K562 (cell line): ENCODE data around the gene CDC42BPB. TPM values are rescaled to one million over a fixed set of nuclear protein-coding genes. Genes with fewer than 3 reads are reported as not detected.
A peak's percentile ranks its signal among the peaks of the same experiment; 100 is the strongest.

Experiments
- BRF1 ChIP-seq: IDR thresholded peaks from 3 replicates; pipeline ENCODE4 v1.6.1; 2011; ENCODE audit warnings: borderline replicate concordance, mild to moderate bottlenecking; ENCODE audit not compliant: insufficient read length; ENCODE audit errors: extremely low read depth
- CBX3 ChIP-seq, 2 experiments: IDR thresholded peaks; 1 replicate in 1 of 2; 2 replicates in 1 of 2; pipeline ENCODE4 v1.6.1; 2012; ENCODE audit warnings: inconsistent platforms in 2 of 2, low read length in 2 of 2, borderline replicate concordance in 1 of 2, control low read depth in 1 of 2
- CCNT2 ChIP-seq: IDR thresholded peaks from 2 replicates; pipeline ENCODE4 v1.6.1; 2011; ENCODE audit warnings: borderline replicate concordance, low read depth, mild to moderate bottlenecking, moderate library complexity, mixed read lengths, low read length; ENCODE audit not compliant: insufficient read length; ENCODE audit errors: extremely low read depth
- DDX20 ChIP-seq: fragments of 450-650 bp; IDR thresholded peaks from 2 replicates; pipeline ENCODE4 v1.6.1; 2016; ENCODE audit warnings: missing genetic modification characterization, low read depth, mild to moderate bottlenecking, missing compliant biosample characterization, moderate library complexity
- GATA2 ChIP-seq: sonication (generic); formaldehyde crosslinking; IDR thresholded peaks from 2 replicates; pipeline ENCODE4 v1.4.0; 2020; ENCODE audit warnings: mild to moderate bottlenecking, missing genetic modification reagents
- LCOR ChIP-seq: sonication (generic); formaldehyde crosslinking; IDR thresholded peaks from 2 replicates; pipeline ENCODE4 v1.8.0; 2022; ENCODE audit warnings: mild to moderate bottlenecking, missing genetic modification reagents
- PML ChIP-seq: IDR thresholded peaks from 2 replicates; pipeline ENCODE4 v1.6.1; 2012; ENCODE audit warnings: low read length, inconsistent platforms
- POLR2H ChIP-seq: IDR thresholded peaks from 2 replicates; pipeline ENCODE4 v1.6.1; 2016; ENCODE audit warnings: missing genetic modification characterization, low read depth, mild to moderate bottlenecking, control low read depth, missing compliant biosample characterization, moderate library complexity
- RBFOX2 ChIP-seq: fragments of 200-400 bp; formaldehyde crosslinking; IDR thresholded peaks from 2 replicates; pipeline ENCODE4 v1.6.1; 2017; ENCODE audit warnings: low read depth, mild to moderate bottlenecking, low read length, moderate library complexity
- SNIP1 ChIP-seq: fragments of 450-650 bp; IDR thresholded peaks from 2 replicates; pipeline ENCODE4 v1.7.1; 2017; ENCODE audit warnings: low read depth, mild to moderate bottlenecking
- ZNF12 ChIP-seq: sonication (generic); formaldehyde crosslinking; IDR thresholded peaks from 2 replicates; pipeline ENCODE4 v1.4.0; 2020; ENCODE audit warnings: mild to moderate bottlenecking, missing genetic modification reagents
- polyA plus RNA-seq, 8 experiments: library from polyadenylated mRNA; depleted of rRNA in 4 of 8; stranded (reverse) in 5 of 8; unstranded in 3 of 8; fragments of >200 nt; fragmentation: Nextera tagmentation in 2 of 8; fragmentation: Illumina TruSeq in 1 of 8; extraction: Ambion mirVana in 2 of 8; extraction: Trizol in 1 of 8; gene quantifications; 2 replicates each; pipeline versions ENCODE4 v1.2.1 to v1.2.3, GENCODE V29; 2011 to 2014; ENCODE audit warnings: inconsistent platforms in 1 of 8, missing spikeins in 1 of 8
- total RNA-seq, 7 experiments: library from RNA; depleted of rRNA in 6 of 7; stranded (reverse); fragments of >200 nt in 6 of 7; fragmentation: Illumina TruSeq in 2 of 7; extraction: Trizol in 2 of 7; gene quantifications; 2 replicates each; pipeline versions ENCODE4 v1.2.1 to v1.2.3, GENCODE V29; 2011 to 2021; ENCODE audit warnings: low replicate concordance in 1 of 7
- TF ChIP-seq, protein P1 (sequence below): fragments of 450-650 bp; IDR thresholded peaks from 2 replicates; pipeline ENCODE4 v1.6.1; 2016; ENCODE audit warnings: antibody characterized with exemption
- TF ChIP-seq, protein P2 (sequence below), 2 experiments: fragments of 250-450 bp in 1 of 2; fragments of 450-650 bp in 1 of 2; sonication (Bioruptor Pico) in 1 of 2; IDR thresholded peaks; 2 replicates each; pipeline versions ENCODE4 v1.6.1 to v1.8.0; 2016 to 2021; ENCODE audit warnings: mild to moderate bottlenecking in 2 of 2, moderate library complexity in 2 of 2, missing compliant biosample characterization in 1 of 2, missing genetic modification characterization in 1 of 2
- TF ChIP-seq, protein P3 (sequence below), 2 experiments: fragments of 450-650 bp; conservative IDR thresholded peaks; 2 replicates each; pipeline ENCODE4 v1.6.1; 2017; ENCODE audit warnings: mild to moderate bottlenecking in 2 of 2, moderate library complexity in 2 of 2
- TF ChIP-seq, protein P4 (sequence below): IDR thresholded peaks from 2 replicates; pipeline ENCODE4 v1.6.1; 2011; ENCODE audit warnings: borderline replicate concordance, low read depth, mild to moderate bottlenecking, moderate library complexity, low read length; ENCODE audit not compliant: insufficient read depth, poor library complexity, severe bottlenecking
- TF ChIP-seq, protein P5 (sequence below): sonication (generic); formaldehyde crosslinking; IDR thresholded peaks from 2 replicates; pipeline ENCODE4 v1.8.1; 2022; ENCODE audit warnings: missing genetic modification reagents
- TF ChIP-seq, protein P6 (sequence below): fragments of 450-650 bp; formaldehyde crosslinking; IDR thresholded peaks from 2 replicates; pipeline ENCODE4 v1.4.0; 2020; ENCODE audit warnings: mild to moderate bottlenecking, moderate library complexity

Gene CDC42BPB
- total and polyA plus RNA-seq, 9 of the 15 experiments (the other 6 are each of a cell fraction or from before 2014, with no cell fraction given): 0.07 to 24.3 (median 12.6) TPM

DNA sequence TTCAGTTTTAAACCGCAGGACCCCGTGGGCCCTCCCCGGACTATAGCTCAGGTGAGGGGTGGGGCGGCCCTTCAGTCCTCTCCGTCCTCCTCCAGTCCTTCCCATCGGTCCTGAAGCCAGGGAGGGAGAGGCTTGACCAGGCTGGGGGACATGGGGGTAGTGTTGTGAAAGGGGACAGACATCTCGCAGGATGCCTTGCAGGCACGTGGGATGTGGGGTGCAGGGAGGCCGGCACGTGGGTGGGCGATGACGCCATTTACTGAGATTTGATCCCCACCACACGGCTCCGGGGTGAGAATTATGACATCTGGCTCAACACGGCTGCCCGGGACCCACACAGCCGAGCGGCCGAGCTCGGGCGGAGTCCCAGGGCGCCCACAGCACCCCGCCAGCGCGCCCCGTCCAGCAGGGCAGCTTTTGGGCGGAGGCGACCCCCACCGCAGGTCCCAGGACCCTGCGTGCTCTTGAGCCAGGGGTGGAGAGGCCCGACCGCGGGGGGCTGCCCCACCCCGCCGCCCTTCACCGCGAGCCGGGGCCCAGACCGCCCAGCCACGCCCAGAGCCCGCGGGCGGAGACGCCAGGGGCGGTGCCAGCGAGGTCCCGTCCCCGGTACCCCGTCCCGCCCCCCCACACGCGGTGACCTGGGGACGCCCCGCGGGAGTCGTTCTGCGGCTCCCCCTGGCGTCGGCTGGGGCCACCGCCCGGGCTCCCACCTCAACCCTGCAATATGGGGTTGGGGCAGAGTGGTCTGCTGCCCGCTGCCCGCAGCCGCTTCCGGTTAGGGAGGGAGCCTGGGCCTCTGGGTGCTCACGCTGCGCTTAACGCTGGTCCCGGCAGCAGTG is 33.9 kb upstream of the CDC42BPB start (continued):
- TF ChIP-seq, protein P1, sequence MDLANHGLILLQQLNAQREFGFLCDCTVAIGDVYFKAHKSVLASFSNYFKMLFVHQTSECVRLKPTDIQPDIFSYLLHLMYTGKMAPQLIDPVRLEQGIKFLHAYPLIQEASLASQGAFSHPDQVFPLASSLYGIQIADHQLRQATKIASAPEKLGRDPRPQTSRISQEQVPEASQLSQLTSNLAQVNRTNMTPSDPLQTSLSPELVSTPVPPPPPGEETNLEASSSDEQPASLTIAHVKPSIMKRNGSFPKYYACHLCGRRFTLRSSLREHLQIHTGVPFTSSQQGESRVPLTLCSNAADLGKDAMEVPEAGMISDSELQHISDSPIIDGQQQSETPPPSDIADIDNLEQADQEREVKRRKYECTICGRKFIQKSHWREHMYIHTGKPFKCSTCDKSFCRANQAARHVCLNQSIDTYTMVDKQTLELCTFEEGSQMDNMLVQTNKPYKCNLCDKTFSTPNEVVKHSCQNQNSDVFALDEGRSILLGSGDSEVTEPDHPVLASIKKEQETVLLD: no peak
- TF ChIP-seq LCOR (no peak), CBX3 (IDR thresholded peaks at IDR 0.05; ENCODE audit: borderline replicate concordance in 1 of 2, low read length in 2 of 2) (no peak), PML (no peak), GATA2 (no peak), RBFOX2 (peak; percentile 53), DDX20 (tag) (no peak), ZNF12 (no peak), SNIP1 (no peak), CCNT2 (peak; percentile 26), POLR2H (tag) (no peak), BRF1 (no peak)
- TF ChIP-seq, protein P2, sequence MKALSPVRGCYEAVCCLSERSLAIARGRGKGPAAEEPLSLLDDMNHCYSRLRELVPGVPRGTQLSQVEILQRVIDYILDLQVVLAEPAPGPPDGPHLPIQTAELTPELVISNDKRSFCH (CRISPR knock-in tag; IDR thresholded peaks at IDR 0.05): no peak
- TF ChIP-seq, protein P2 (tag; IDR thresholded peaks at IDR 0.05): no peak
- TF ChIP-seq, protein P3, sequence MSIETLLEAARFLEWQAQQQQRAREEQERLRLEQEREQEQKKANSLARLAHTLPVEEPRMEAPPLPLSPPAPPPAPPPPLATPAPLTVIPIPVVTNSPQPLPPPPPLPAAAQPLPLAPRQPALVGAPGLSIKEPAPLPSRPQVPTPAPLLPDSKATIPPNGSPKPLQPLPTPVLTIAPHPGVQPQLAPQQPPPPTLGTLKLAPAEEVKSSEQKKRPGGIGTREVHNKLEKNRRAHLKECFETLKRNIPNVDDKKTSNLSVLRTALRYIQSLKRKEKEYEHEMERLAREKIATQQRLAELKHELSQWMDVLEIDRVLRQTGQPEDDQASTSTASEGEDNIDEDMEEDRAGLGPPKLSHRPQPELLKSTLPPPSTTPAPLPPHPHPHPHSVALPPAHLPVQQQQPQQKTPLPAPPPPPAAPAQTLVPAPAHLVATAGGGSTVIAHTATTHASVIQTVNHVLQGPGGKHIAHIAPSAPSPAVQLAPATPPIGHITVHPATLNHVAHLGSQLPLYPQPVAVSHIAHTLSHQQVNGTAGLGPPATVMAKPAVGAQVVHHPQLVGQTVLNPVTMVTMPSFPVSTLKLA (conservative IDR thresholded peaks at IDR 0.05): peak in 1 of 2 experiments; percentile 41; a peak in 1 of 4 replicates
- TF ChIP-seq, protein P4, sequence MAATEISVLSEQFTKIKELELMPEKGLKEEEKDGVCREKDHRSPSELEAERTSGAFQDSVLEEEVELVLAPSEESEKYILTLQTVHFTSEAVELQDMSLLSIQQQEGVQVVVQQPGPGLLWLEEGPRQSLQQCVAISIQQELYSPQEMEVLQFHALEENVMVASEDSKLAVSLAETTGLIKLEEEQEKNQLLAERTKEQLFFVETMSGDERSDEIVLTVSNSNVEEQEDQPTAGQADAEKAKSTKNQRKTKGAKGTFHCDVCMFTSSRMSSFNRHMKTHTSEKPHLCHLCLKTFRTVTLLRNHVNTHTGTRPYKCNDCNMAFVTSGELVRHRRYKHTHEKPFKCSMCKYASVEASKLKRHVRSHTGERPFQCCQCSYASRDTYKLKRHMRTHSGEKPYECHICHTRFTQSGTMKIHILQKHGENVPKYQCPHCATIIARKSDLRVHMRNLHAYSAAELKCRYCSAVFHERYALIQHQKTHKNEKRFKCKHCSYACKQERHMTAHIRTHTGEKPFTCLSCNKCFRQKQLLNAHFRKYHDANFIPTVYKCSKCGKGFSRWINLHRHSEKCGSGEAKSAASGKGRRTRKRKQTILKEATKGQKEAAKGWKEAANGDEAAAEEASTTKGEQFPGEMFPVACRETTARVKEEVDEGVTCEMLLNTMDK: peak; percentile 57
- TF ChIP-seq, protein P5, sequence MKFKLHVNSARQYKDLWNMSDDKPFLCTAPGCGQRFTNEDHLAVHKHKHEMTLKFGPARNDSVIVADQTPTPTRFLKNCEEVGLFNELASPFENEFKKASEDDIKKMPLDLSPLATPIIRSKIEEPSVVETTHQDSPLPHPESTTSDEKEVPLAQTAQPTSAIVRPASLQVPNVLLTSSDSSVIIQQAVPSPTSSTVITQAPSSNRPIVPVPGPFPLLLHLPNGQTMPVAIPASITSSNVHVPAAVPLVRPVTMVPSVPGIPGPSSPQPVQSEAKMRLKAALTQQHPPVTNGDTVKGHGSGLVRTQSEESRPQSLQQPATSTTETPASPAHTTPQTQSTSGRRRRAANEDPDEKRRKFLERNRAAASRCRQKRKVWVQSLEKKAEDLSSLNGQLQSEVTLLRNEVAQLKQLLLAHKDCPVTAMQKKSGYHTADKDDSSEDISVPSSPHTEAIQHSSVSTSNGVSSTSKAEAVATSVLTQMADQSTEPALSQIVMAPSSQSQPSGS (CRISPR knock-in tag): no peak
- TF ChIP-seq, protein P6, sequence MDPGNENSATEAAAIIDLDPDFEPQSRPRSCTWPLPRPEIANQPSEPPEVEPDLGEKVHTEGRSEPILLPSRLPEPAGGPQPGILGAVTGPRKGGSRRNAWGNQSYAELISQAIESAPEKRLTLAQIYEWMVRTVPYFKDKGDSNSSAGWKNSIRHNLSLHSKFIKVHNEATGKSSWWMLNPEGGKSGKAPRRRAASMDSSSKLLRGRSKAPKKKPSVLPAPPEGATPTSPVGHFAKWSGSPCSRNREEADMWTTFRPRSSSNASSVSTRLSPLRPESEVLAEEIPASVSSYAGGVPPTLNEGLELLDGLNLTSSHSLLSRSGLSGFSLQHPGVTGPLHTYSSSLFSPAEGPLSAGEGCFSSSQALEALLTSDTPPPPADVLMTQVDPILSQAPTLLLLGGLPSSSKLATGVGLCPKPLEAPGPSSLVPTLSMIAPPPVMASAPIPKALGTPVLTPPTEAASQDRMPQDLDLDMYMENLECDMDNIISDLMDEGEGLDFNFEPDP (CRISPR knock-in tag): no peak
